ENCODE data around the gene POLR2I. TPM values are rescaled to one million over a fixed set of nuclear protein-coding genes. Genes with fewer than 3 reads are reported as not detected.

The POLR2I gene
- total RNA-seq, 1 experiment from 2014 or later: 133 TPM

DNA sequence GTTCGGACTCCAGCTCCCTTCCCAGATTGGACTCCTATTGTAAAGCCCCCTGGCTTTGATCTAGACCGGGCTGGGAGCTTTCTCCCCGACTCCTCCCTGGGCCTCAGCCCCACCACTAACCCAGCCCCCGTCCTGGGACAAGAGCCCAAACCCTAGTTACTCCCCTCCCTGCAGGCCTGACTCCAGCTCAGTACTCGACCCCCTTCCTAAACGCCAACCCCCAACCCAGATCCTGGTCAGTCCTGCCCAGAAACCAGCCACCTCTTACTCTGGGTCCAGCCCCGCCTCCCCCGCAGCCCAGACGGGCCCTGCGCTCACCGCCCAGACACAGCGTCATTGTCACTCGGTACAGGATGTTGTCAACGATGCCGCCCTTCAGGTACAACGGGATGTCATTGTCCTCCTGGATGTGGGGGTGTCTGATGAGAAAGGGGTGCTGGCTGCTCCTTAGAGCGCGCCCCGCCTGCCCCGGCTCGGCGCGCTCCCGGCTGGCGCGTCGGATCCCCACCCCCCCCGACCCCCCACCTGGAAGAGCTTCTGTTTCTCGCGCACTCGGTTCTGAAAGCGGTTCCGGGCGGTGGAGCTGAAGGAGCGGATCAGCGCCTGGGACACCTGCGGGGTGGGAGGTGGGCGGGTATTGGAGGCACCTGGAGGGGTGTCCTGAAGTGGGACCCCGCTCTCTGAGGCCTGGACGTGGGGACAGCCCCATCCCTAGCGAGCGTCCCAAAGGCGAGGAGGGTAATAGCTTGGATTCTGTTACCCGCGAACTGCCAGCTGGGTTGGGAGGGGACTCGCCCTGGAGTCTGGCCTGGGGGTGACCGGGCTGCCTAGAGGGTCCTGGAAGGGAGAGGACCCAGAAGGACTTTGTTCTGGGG is 36.7 kb upstream of the POLR2I start:
- peaks cover 32% of the 10 kb centered on the region for H3K36me3 ChIP-seq (ENCODE audit: insufficient read depth, low read length, poor library complexity, severe bottlenecking)
- no peaks in the 10 kb centered on the region for H3K27me3 ChIP-seq (replicated peaks; ENCODE audit: insufficient read depth, low read depth, low read length, poor library complexity)
- intact Hi-C loops (cut with micrococcal nuclease; ENCODE audit: unreplicated experiment): no loop called here
- no peaks in the 10 kb centered on the region for H3K4me1 ChIP-seq (ENCODE audit: insufficient read depth, low read length, poor library complexity, severe bottlenecking)
- ChIA-PET POLR2A (ENCODE audit: low non-redundant PET) (no interaction called here), CTCF (no interaction called here)
- TF ChIP-seq, protein P1, sequence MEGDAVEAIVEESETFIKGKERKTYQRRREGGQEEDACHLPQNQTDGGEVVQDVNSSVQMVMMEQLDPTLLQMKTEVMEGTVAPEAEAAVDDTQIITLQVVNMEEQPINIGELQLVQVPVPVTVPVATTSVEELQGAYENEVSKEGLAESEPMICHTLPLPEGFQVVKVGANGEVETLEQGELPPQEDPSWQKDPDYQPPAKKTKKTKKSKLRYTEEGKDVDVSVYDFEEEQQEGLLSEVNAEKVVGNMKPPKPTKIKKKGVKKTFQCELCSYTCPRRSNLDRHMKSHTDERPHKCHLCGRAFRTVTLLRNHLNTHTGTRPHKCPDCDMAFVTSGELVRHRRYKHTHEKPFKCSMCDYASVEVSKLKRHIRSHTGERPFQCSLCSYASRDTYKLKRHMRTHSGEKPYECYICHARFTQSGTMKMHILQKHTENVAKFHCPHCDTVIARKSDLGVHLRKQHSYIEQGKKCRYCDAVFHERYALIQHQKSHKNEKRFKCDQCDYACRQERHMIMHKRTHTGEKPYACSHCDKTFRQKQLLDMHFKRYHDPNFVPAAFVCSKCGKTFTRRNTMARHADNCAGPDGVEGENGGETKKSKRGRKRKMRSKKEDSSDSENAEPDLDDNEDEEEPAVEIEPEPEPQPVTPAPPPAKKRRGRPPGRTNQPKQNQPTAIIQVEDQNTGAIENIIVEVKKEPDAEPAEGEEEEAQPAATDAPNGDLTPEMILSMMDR (conservative IDR thresholded peaks at IDR 0.05; ENCODE audit: low read depth, low read length): no peak
- TF ChIP-seq EZH2 (IDR thresholded peaks at IDR 0.05; ENCODE audit: borderline replicate concordance, low read depth, low read length, poor library complexity, severe bottlenecking): no peak
- no peak overlapping the region for H3K27ac ChIP-seq (ENCODE audit: low read depth, low read length, poor library complexity, severe bottlenecking)
- no TSS peak for BruUV-seq (replicated peaks)
- H3K4me3 ChIP-seq (ENCODE audit: low read depth, low read length, poor library complexity, severe bottlenecking): no peak overlapping the region
- no peak for DNase-seq (ENCODE audit: low spot score)
- H3K9me3 ChIP-seq (ENCODE audit: low read depth, low read length, poor library complexity, severe bottlenecking): no peaks in the 10 kb centered on the region

DNA sequence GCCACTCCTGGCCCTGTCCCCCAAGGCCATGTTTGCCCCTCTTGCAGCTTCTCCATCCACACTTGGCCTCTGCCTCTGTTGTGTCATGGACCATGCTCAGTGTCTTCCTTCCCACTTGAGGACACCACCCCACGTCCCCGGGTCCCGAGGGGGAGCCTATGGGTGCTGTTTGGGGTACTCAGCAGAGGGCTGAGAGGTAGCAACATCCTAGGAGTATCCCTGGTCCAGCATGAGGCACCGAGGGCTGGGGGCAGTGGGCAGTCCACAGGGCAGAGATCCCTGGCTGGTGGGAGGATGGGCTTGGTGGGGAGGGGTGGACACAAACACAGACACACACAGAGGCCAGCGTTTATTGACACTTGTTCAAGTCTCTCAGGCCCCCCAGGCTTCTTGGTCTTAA is 35.9 kb upstream of the POLR2I start:
- Histone ChIP-seq H3K36me3 (ENCODE audit: insufficient read depth, low read length, poor library complexity, severe bottlenecking) (peaks cover 40% of the 10 kb centered on the region), H3K27me3 (replicated peaks; ENCODE audit: insufficient read depth, low read depth, low read length, poor library complexity) (no peaks in the 10 kb centered on the region), H3K9me3 (ENCODE audit: low read depth, low read length, poor library complexity, severe bottlenecking) (no peaks in the 10 kb centered on the region), H3K27ac (ENCODE audit: low read depth, low read length, poor library complexity, severe bottlenecking) (no peak overlapping the region), H3K4me3 (ENCODE audit: low read depth, low read length, poor library complexity, severe bottlenecking) (no peak overlapping the region), H3K4me1 (ENCODE audit: insufficient read depth, low read length, poor library complexity, severe bottlenecking) (no peaks in the 10 kb centered on the region)
- no TSS peak for BruUV-seq (replicated peaks)
- ChIA-PET POLR2A (ENCODE audit: low non-redundant PET) (no interaction called here), CTCF (no interaction called here)
- TF ChIP-seq EZH2 (IDR thresholded peaks at IDR 0.05; ENCODE audit: borderline replicate concordance, low read depth, low read length, poor library complexity, severe bottlenecking): no peak
- TF ChIP-seq, protein P1 (conservative IDR thresholded peaks at IDR 0.05; ENCODE audit: low read depth, low read length): no peak
- no peak for DNase-seq (ENCODE audit: low spot score)
- intact Hi-C loops (cut with micrococcal nuclease; ENCODE audit: unreplicated experiment): no loop called here

DNA sequence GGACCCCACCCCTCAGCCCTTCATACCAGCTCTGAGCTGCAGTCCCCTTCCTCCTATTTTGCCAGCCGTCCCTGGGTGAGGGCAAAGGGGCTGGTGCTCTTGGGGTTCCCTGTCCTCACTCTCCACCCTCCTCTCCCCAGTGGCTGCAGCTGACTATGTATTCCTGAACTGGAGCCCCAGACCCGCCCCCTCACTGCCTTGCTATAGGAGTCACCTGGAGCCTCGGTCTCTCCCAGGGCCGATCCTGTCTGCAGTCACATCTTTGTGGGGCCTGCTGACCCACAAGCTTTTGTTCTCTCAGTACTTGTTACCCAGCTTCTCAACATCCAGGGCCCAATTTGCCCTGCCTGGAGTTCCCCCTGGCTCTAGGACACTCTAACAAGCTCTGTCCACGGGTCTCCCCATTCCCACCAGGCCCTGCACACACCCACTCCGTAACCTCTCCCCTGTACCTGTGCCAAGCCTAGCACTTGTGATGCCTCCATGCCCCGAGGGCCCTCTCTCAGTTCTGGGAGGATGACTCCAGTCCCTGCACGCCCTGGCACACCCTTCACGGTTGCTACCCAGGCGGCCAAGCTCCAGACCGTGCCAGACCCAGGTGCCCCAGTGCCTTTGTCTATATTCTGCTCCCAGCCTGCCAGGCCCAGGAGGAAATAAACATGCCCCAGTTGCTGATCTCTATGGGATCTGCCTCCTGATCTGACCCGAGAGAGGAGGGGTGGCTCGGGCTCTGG is 35.2 kb upstream of the POLR2I start:
- Histone ChIP-seq H3K27me3 (replicated peaks; ENCODE audit: insufficient read depth, low read depth, low read length, poor library complexity) (no peaks in the 10 kb centered on the region), H3K9me3 (ENCODE audit: low read depth, low read length, poor library complexity, severe bottlenecking) (no peaks in the 10 kb centered on the region), H3K4me1 (ENCODE audit: insufficient read depth, low read length, poor library complexity, severe bottlenecking) (no peaks in the 10 kb centered on the region), H3K36me3 (ENCODE audit: insufficient read depth, low read length, poor library complexity, severe bottlenecking) (peaks cover 48% of the 10 kb centered on the region), H3K4me3 (ENCODE audit: low read depth, low read length, poor library complexity, severe bottlenecking) (no peak overlapping the region), H3K27ac (ENCODE audit: low read depth, low read length, poor library complexity, severe bottlenecking) (no peak overlapping the region)
- POLR2A ChIA-PET (ENCODE audit: low non-redundant PET): no interaction called here
- TF ChIP-seq, protein P1 (conservative IDR thresholded peaks at IDR 0.05; ENCODE audit: low read depth, low read length): no peak
- no peak for TF ChIP-seq EZH2 (IDR thresholded peaks at IDR 0.05; ENCODE audit: borderline replicate concordance, low read depth, low read length, poor library complexity, severe bottlenecking)
- TSS peak; percentile 83 for BruUV-seq (replicated peaks)
- intact Hi-C loops (cut with micrococcal nuclease; ENCODE audit: unreplicated experiment): no loop called here
- DNase-seq (ENCODE audit: low spot score): no peak
- CTCF ChIA-PET: no interaction called here
